MCF 10A (cell line): ENCODE results near the gene HPSE2. TPM values are rescaled to one million over a fixed set of nuclear protein-coding genes. Genes with fewer than 3 reads are reported as not detected.

Experiments used
- BruUV-seq: library from RNA; stranded (reverse); fragments of 400-500 nt; replicated peaks from 2 replicates; lab custom pipeline; 2021; lab: Mats Ljungman, UMichigan
- CTCF ChIA-PET: fragments of 300-600 bp; sonication (Branson Sonifier 250); formaldehyde crosslinking; extraction: SDS; loops from one replicate; lab custom pipeline; 2021; ENCODE audit warnings: antibody characterized with exemption, inconsistent platforms; lab: Yijun Ruan, JAX
- POLR2A ChIA-PET: fragments of 300-600, 350-650 bp; sonication (Branson Sonifier 250); formaldehyde crosslinking; extraction: SDS; loops from one replicate; lab custom pipeline; 2020; ENCODE audit warnings: antibody characterized with exemption, inconsistent platforms; lab: Yijun Ruan, JAX
- DNase-seq: peaks from one replicate; pipeline ENCODE4 v3.0.0-alpha.2; 2018; ENCODE audit not compliant: unreplicated experiment
- H3K27ac Mint-ChIP-seq: one replicate; pipeline ENCODE4 v1.8.0; 2022; ENCODE audit warnings: mild to moderate bottlenecking, low read depth, mixed read lengths; ENCODE audit not compliant: unreplicated experiment
- H3K27me3 Mint-ChIP-seq: one replicate; pipeline ENCODE4 v1.8.0; 2022; ENCODE audit warnings: mixed read lengths; ENCODE audit not compliant: insufficient read depth, unreplicated experiment
- H3K36me3 Mint-ChIP-seq: one replicate; pipeline ENCODE4 v1.8.0; 2022; ENCODE audit warnings: mild to moderate bottlenecking, moderate library complexity, mixed read lengths; ENCODE audit not compliant: insufficient read depth, unreplicated experiment
- H3K4me1 Mint-ChIP-seq: one replicate; pipeline ENCODE4 v1.8.0; 2022; ENCODE audit warnings: mixed read lengths; ENCODE audit not compliant: insufficient read depth, unreplicated experiment
- H3K4me3 Mint-ChIP-seq: one replicate; pipeline ENCODE4 v1.8.0; 2022; ENCODE audit warnings: mild to moderate bottlenecking, moderate library complexity, mixed read lengths; ENCODE audit not compliant: unreplicated experiment
- H3K9me3 Mint-ChIP-seq: one replicate; pipeline ENCODE4 v1.8.0; 2022; ENCODE audit warnings: mixed read lengths; ENCODE audit not compliant: unreplicated experiment
- intact Hi-C: fragments of 100-400 bp; cut with micrococcal nuclease; formaldehyde crosslinking; loops from 2 replicates; pipeline ENCODE4 v1.14.1; 2022
- total RNA-seq: library from RNA; stranded (reverse); gene quantifications from 2 replicates; pipeline ENCODE4 v1.2.3, GENCODE V29; 2022
- TF ChIP-seq, protein P1 (sequence below): fragments of 200-600 bp; IDR thresholded peaks from one replicate; pipeline ENCODE4 v1.8.0; 2022; ENCODE audit warnings: antibody characterized with exemption, mild to moderate bottlenecking; ENCODE audit not compliant: unreplicated experiment

HPSE2 gene
- total RNA-seq, 1 experiment from 2014 or later: not detected

DNA sequence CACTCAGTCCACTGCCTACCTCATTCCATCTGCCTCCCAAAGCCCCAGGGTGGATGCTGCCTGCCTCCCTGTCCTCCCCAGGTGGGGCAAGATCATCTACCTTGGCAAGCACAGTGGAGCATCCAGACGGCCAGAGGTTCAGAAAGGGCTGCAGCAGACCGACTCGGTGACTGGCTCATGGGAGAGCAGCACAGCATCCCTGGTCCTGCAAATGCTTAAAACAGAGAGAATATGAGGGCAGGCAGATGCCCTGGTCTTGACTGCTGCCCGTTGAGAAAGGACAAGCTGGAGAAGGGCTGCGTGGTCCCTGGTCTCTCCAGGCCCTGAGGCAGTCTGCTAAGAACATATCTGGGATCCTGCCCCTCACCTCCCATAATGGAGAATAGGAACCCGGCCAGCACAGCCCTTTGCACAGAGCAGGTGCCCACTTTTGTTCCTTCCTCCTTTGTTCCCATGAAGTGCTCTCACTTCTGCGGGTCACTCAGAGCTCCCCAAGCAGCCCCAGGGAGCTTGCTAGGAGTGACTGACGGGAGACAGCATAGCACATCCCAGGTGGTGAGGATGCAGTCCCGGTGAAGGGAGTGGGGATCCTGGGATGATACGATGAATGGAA is 790.3 kb downstream of the HPSE2 start:
- H3K36me3 Mint-ChIP-seq: peaks cover 33% of the 10 kb centered on the region
- ChIA-PET POLR2A (interaction anchor here (0.9 kb wide), 1 partner anchor 9 kb away, joined by 5 read pairs; no protein-coding TSS in a partner anchor), CTCF (interaction anchor here (0.6 to 5.0 kb wide), 4 partner anchors 19 to 719 kb away, joined by 3 to 25 read pairs (median 12); no protein-coding TSS in a partner anchor)
- no peak overlapping the region for H3K27ac Mint-ChIP-seq
- no peak for DNase-seq
- no TSS peak for BruUV-seq
- intact Hi-C loops: no loop called here
- H3K27me3 Mint-ChIP-seq: peaks cover 4% of the 10 kb centered on the region
- no peaks in the 10 kb centered on the region for H3K9me3 Mint-ChIP-seq
- TF ChIP-seq, protein P1, sequence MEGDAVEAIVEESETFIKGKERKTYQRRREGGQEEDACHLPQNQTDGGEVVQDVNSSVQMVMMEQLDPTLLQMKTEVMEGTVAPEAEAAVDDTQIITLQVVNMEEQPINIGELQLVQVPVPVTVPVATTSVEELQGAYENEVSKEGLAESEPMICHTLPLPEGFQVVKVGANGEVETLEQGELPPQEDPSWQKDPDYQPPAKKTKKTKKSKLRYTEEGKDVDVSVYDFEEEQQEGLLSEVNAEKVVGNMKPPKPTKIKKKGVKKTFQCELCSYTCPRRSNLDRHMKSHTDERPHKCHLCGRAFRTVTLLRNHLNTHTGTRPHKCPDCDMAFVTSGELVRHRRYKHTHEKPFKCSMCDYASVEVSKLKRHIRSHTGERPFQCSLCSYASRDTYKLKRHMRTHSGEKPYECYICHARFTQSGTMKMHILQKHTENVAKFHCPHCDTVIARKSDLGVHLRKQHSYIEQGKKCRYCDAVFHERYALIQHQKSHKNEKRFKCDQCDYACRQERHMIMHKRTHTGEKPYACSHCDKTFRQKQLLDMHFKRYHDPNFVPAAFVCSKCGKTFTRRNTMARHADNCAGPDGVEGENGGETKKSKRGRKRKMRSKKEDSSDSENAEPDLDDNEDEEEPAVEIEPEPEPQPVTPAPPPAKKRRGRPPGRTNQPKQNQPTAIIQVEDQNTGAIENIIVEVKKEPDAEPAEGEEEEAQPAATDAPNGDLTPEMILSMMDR: no peak
- H3K4me1 Mint-ChIP-seq: peaks cover 16% of the 10 kb centered on the region
- H3K4me3 Mint-ChIP-seq: peak overlapping the region; percentile 88

DNA sequence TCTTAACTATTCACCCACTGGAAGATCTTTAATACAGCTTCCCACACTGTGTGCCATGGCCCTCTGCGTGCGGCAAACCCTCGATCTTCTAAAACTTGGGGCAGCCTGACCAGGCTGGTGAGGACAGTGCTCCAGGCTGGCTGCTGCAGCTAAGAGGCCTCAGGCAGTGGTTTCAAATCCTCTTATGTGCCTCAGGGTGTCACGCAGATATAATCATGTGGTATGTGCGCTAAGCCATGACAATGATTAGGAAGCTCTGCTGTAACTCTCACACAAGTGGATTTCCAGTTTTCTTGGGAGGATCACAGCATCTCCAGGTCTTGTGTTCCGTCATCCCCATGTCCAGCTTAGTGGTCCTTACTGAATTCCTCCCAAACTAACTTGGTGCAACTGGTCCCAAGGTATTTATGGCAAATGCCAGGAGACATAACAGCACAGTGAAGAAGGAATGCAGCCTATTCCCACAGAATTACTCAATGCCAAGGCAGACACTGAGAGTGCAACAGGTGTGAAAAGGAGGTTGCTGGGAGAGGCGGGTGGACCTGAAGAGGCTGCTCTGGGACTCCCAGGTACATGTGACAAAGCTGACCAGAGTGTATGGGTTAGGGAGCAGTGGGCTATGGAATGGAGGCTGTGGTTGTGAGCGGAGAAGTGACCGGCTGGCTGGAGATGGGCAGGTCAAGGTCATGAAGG is 791.2 kb downstream of the HPSE2 start:
- intact Hi-C loops: no loop called here
- CTCF ChIA-PET: interaction anchor here (0.6 to 5.0 kb wide), 3 partner anchors 9 to 22 kb away, joined by 3 to 25 read pairs (median 21); no protein-coding TSS in a partner anchor
- Mint-ChIP-seq H3K36me3 (peaks cover 41% of the 10 kb centered on the region), H3K27me3 (no peaks in the 10 kb centered on the region), H3K4me1 (peaks cover 16% of the 10 kb centered on the region), H3K4me3 (peak overlapping the region; percentile 36), H3K27ac (no peak overlapping the region), H3K9me3 (no peaks in the 10 kb centered on the region)
- DNase-seq: no peak
- TF ChIP-seq, protein P1: no peak
- POLR2A ChIA-PET: no interaction called here
- TSS peak; percentile 11 for BruUV-seq

DNA sequence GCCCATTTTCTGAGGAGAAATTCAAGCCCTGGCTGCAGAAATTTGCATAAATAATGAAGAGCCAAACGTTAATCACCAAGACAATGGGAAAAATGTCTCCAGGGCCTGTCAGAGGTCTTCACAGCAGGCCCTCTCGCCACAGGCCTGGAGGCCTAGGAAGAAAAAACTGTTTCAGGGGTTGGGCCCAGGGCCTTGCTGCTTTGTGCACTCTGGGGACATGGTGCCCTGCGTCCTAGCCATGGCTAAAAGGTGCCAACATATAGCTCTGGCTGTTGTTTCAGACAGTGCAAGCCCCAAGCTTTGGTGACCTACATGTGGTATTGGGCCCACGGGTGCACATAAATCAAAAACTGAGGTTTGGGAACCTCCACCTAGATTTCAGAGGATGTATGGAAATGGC is 796.9 kb downstream of the HPSE2 start:
- Mint-ChIP-seq H3K27me3 (no peaks in the 10 kb centered on the region), H3K4me1 (peaks cover 6% of the 10 kb centered on the region), H3K36me3 (peaks cover 64% of the 10 kb centered on the region), H3K9me3 (no peaks in the 10 kb centered on the region), H3K4me3 (no peak overlapping the region), H3K27ac (no peak overlapping the region)
- no TSS peak for BruUV-seq
- TF ChIP-seq, protein P1: no peak
- intact Hi-C loops: no loop called here
- ChIA-PET POLR2A (no interaction called here), CTCF (no interaction called here)
- no peak for DNase-seq

DNA sequence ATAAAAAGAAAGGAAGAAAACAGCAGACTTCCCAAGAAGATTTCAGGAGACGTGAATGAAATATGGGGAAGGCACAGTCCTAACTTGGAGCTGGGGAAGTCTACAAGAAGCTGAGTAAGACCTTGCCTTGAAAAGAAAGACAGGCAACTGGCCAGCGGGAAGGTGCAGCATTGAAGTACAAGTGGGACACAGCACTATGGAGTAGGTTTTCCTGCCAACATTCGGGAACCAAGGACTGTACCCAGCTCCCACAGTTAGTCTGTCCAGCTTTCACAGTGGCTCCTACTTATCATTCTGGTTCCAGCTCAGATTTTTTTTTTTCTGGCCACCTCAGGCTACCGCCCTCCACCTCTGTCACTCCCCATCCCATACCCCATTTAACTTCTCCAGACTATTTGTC is 798.9 kb downstream of the HPSE2 start:
- H3K4me3 Mint-ChIP-seq: no peak overlapping the region
- H3K27ac Mint-ChIP-seq: no peak overlapping the region
- H3K4me1 Mint-ChIP-seq: no peaks in the 10 kb centered on the region
- DNase-seq: no peak
- H3K36me3 Mint-ChIP-seq: peaks cover 56% of the 10 kb centered on the region
- no peaks in the 10 kb centered on the region for H3K9me3 Mint-ChIP-seq
- intact Hi-C loops: no loop called here
- H3K27me3 Mint-ChIP-seq: no peaks in the 10 kb centered on the region
- ChIA-PET CTCF (interaction anchor here (0.7 to 3.3 kb wide), 3 partner anchors 11 to 532 kb away, joined by 3 to 29 read pairs (median 3); no protein-coding TSS in a partner anchor), POLR2A (interaction anchor here (1.0 kb wide), 1 partner anchor 9 kb away, joined by 5 read pairs; no protein-coding TSS in a partner anchor)
- BruUV-seq: no TSS peak
- TF ChIP-seq, protein P1: no peak
